GM23338 (cell line): ENCODE data around the gene CTU2. TPM values are rescaled to one million over a fixed set of nuclear protein-coding genes. Genes with fewer than 3 reads are reported as not detected.

Experiments used
- ATAC-seq: fragments of 200-7000 bp; cut with Tn5 transposase; 3 replicates; pipeline ENCODE4 v1.9.1; 2020
- DNase-seq: peaks from one replicate; pipeline ENCODE4 v3.0.0-alpha.2; 2015; ENCODE audit warnings: low spot score
- H2AFZ ChIP-seq: fragments of 200-600 bp; sonication (generic); 2 replicates; pipeline ENCODE4 v1.8.0; 2016; ENCODE audit warnings: antibody characterized with exemption, mild to moderate bottlenecking, moderate library complexity
- H3F3A ChIP-seq: fragments of 200-600 bp; sonication (generic); replicated peaks from 2 replicates; pipeline ENCODE4 v1.8.0; 2017; ENCODE audit warnings: antibody characterized with exemption, mixed run types, low read depth
- H3K27ac ChIP-seq: fragments of 200-600 bp; sonication (generic); 2 replicates; pipeline ENCODE4 v1.6.1; 2016; ENCODE audit warnings: low read depth
- H3K27me3 ChIP-seq: fragments of 200-600 bp; sonication (generic); 2 replicates; pipeline ENCODE4 v1.8.0; 2016; ENCODE audit warnings: mild to moderate bottlenecking, mixed run types, moderate library complexity; ENCODE audit not compliant: insufficient read depth
- H3K36me3 ChIP-seq: fragments of 200-600 bp; sonication (generic); 2 replicates; pipeline ENCODE4 v1.8.0; 2016; ENCODE audit warnings: mild to moderate bottlenecking; ENCODE audit not compliant: insufficient read depth
- H3K4me1 ChIP-seq: fragments of 200-600 bp; sonication (generic); 2 replicates; pipeline ENCODE4 v1.8.0; 2016; ENCODE audit warnings: mild to moderate bottlenecking, moderate library complexity; ENCODE audit not compliant: insufficient read depth
- H3K4me2 ChIP-seq: fragments of 200-600 bp; sonication (generic); 2 replicates; pipeline ENCODE4 v1.7.1; 2017; ENCODE audit warnings: mixed run types
- H3K4me3 ChIP-seq: fragments of 200-600 bp; sonication (generic); 2 replicates; pipeline ENCODE4 v1.6.1; 2016; ENCODE audit warnings: mixed run types
- H3K79me2 ChIP-seq: fragments of 200-600 bp; sonication (generic); replicated peaks from 2 replicates; pipeline ENCODE4 v1.8.0; 2017; ENCODE audit warnings: mild to moderate bottlenecking; ENCODE audit not compliant: insufficient read depth
- H3K9me2 ChIP-seq: fragments of 200-600 bp; sonication (generic); 2 replicates; pipeline ENCODE4 v1.8.0; 2017; ENCODE audit not compliant: insufficient read depth
- H4K20me1 ChIP-seq: fragments of 200-600 bp; sonication (generic); replicated peaks from 2 replicates; pipeline ENCODE4 v1.8.0; 2017; ENCODE audit warnings: mild to moderate bottlenecking; ENCODE audit not compliant: insufficient read depth
- H3K27ac Mint-ChIP-seq: 2 replicates; pipeline ENCODE4 v1.8.0; 2020; ENCODE audit warnings: inconsistent platforms, mild to moderate bottlenecking, moderate library complexity, mixed read lengths
- H3K27me3 Mint-ChIP-seq: 3 replicates; pipeline ENCODE4 v1.8.0; 2022; ENCODE audit warnings: low read depth, mild to moderate bottlenecking, moderate library complexity, mixed read lengths, inconsistent platforms; ENCODE audit not compliant: insufficient read depth, poor library complexity
- H3K36me3 Mint-ChIP-seq: 3 replicates; pipeline ENCODE4 v1.8.0; 2021; ENCODE audit warnings: low read depth, mild to moderate bottlenecking, inconsistent platforms, moderate library complexity, mixed read lengths
- H3K4me1 Mint-ChIP-seq: 3 replicates; pipeline ENCODE4 v1.8.0; 2020; ENCODE audit warnings: mild to moderate bottlenecking, inconsistent platforms, mixed read lengths
- H3K4me3 Mint-ChIP-seq: 3 replicates; pipeline ENCODE4 v1.8.0; 2021; ENCODE audit warnings: moderate library complexity, mild to moderate bottlenecking, inconsistent platforms, mixed read lengths
- H3K9me3 Mint-ChIP-seq: 3 replicates; pipeline ENCODE4 v1.8.0; 2020; ENCODE audit warnings: moderate library complexity, mild to moderate bottlenecking, inconsistent platforms, mixed read lengths
- CREB1 ChIP-seq: fragments of 250-450 bp; sonication (Bioruptor Pico); IDR thresholded peaks from 2 replicates; pipeline ENCODE4 v1.5.0; 2020; ENCODE audit warnings: low read depth, mild to moderate bottlenecking, moderate library complexity
- EZH2 ChIP-seq: fragments of 200-600 bp; sonication (generic); IDR thresholded peaks from one replicate; pipeline ENCODE4 v1.8.0; 2017; ENCODE audit warnings: antibody characterized with exemption, mild to moderate bottlenecking, low read depth; ENCODE audit not compliant: unreplicated experiment
- JUNB ChIP-seq: IDR thresholded peaks from one replicate; pipeline ENCODE4 v1.6.1; 2016; ENCODE audit warnings: antibody characterized with exemption; ENCODE audit not compliant: unreplicated experiment
- NANOG ChIP-seq: IDR thresholded peaks from 2 replicates; pipeline ENCODE4 v1.6.1; 2016; ENCODE audit warnings: antibody characterized with exemption, borderline replicate concordance
- POLR2AphosphoS5 ChIP-seq: IDR thresholded peaks from 2 replicates; pipeline ENCODE4 v1.6.1; 2016; ENCODE audit warnings: antibody characterized with exemption, low read depth
- STAT1 ChIP-seq: IDR thresholded peaks from one replicate; pipeline ENCODE4 v1.6.1; 2016; ENCODE audit warnings: antibody characterized with exemption; ENCODE audit not compliant: unreplicated experiment
- ZNF114 ChIP-seq: fragments of 250-450 bp; sonication (Bioruptor Pico); IDR thresholded peaks from 2 replicates; pipeline ENCODE4 v1.5.0; 2020; ENCODE audit warnings: mild to moderate bottlenecking, moderate library complexity
- ZNF331 ChIP-seq: fragments of 250-450 bp; sonication (Bioruptor Pico); IDR thresholded peaks from 2 replicates; pipeline ENCODE4 v1.5.0; 2020; ENCODE audit warnings: low read depth, mild to moderate bottlenecking, moderate library complexity
- polyA plus RNA-seq: library from polyadenylated mRNA; unstranded; fragments of >200 nt; fragmentation: Nextera tagmentation; extraction: Ambion mirVana; gene quantifications from 2 replicates; pipeline ENCODE4 v1.2.1, GENCODE V29; 2016
- total RNA-seq: library from RNA; depleted of rRNA; stranded (reverse); fragments of >200 nt; shearing (Covaris generic); gene quantifications from 2 replicates; pipeline ENCODE4 v1.2.3, GENCODE V29; 2014
- TF ChIP-seq, protein P1 (sequence below), 2 experiments: fragments of 200-600 bp in 1 of 2; sonication (generic) in 1 of 2; conservative IDR thresholded peaks; 2 replicates each; pipeline versions ENCODE4 v1.5.1 to v1.6.1; 2016 to 2017; ENCODE audit warnings: antibody characterized with exemption in 2 of 2, low read depth in 2 of 2, mild to moderate bottlenecking in 2 of 2, moderate library complexity in 1 of 2
- TF ChIP-seq, protein P2 (sequence below): IDR thresholded peaks from 2 replicates; pipeline ENCODE4 v1.6.1; 2016; ENCODE audit warnings: antibody characterized with exemption

The CTU2 gene
- total and polyA plus RNA-seq, 2 experiments from 2014 or later: 22.3 to 25.7 TPM

GRCh38 chr16:88750854-88751253, 44.6 kb downstream of the CTU2 start (continued):
- TF ChIP-seq CREB1 (CRISPR knock-in tag): no peak
- no peak for TF ChIP-seq STAT1
- TF ChIP-seq EZH2: no peak
- no peak for TF ChIP-seq ZNF331 (CRISPR knock-in tag)

DNA sequence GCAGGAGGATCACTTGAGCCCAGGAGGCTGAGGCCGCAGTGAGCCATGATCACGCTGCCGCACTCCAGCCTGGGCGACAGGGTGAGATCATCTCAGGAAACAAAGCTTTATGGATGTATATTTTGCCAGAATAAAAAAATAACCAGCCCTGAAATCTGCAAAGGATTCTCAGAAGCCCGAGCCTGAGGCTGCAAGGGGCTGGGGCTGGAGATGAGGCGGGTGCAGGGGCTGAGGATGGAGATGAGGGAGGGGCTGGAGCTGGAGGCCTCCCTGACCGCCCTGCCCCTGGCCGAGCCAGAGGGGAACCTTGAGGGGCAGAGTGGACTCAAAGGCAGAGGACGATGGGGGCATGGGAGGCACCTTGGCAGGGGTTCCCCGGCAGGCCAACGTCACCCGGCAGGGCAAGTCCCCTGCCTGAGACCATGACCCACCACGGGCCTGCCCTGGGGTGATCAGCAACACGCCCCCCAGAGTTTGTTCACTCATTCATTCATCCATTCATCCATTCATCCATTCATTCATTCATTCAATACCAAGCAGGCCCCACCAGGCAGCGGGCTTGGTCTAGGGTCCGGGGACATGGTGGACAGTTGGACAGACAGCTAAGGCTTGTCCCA, 46.2 kb downstream of the CTU2 start:
- no peak for TF ChIP-seq POLR2AphosphoS5
- no peak for TF ChIP-seq JUNB
- TF ChIP-seq ZNF114 (CRISPR knock-in tag): no peak
- no peak overlapping the region for H3K4me3 ChIP-seq
- H3K36me3 ChIP-seq: no peaks in the 10 kb centered on the region
- no peaks in the 10 kb centered on the region for H3K4me1 ChIP-seq
- H3K27me3 ChIP-seq: no peaks in the 10 kb centered on the region
- no peak overlapping the region for H3K4me3 Mint-ChIP-seq
- 0 out of 2 replicates have a peak, but pooled peaks cover 10% of the 10 kb centered on the region for H3F3A ChIP-seq
- H3K9me3 Mint-ChIP-seq: no peaks in the 10 kb centered on the region
- ATAC-seq (no peak), DNase-seq (no peak)
- H3K27ac Mint-ChIP-seq: no peak overlapping the region
- H2AFZ ChIP-seq: no peak overlapping the region
- H3K4me2 ChIP-seq: no peak overlapping the region
- no peaks in the 10 kb centered on the region for H3K79me2 ChIP-seq
- peaks cover 3% of the 10 kb centered on the region; the same call in 1 of the 3 replicates for H3K36me3 Mint-ChIP-seq
- peaks cover 16% of the 10 kb centered on the region for H3K4me1 Mint-ChIP-seq
- H4K20me1 ChIP-seq: no peaks in the 10 kb centered on the region
- H3K27me3 Mint-ChIP-seq: peaks cover 11% of the 10 kb centered on the region
- no peaks in the 10 kb centered on the region for H3K9me2 ChIP-seq
- no peak overlapping the region for H3K27ac ChIP-seq

DNA sequence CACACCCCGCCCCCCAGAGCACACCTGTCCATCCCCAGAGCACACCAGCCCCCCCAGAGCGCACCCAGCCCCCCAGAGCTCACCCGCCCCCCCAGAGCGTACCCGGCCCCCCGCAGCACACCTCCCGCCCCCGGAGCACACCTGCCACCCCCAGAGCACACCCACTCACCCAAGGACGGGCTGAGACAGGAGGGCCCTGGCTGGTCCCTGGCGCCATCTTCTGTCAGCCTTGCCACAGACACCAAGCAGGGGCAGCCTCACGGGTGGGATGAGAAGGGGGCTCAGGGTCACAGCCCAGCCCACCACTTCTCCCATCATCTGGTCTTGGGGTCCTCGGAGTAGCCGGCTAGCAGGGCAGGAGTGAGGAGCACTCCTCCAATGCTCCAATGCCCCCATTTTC, 46.9 kb downstream of the CTU2 start:
- DNase-seq (no peak), ATAC-seq (peak; percentile 5; the same call in 2 of the 3 replicates)
- no peaks in the 10 kb centered on the region for H3K27me3 ChIP-seq
- Mint-ChIP-seq H3K4me3 (no peak overlapping the region), H3K4me1 (peaks cover 16% of the 10 kb centered on the region), H3K9me3 (no peaks in the 10 kb centered on the region), H3K27me3 (peaks cover 14% of the 10 kb centered on the region), H3K36me3 (peaks cover 3% of the 10 kb centered on the region; the same call in 1 of the 3 replicates), H3K27ac (no peak overlapping the region)
- 0 out of 2 replicates have a peak, but pooled peaks cover 10% of the 10 kb centered on the region for H3F3A ChIP-seq
- H3K79me2 ChIP-seq: no peaks in the 10 kb centered on the region
- no peaks in the 10 kb centered on the region for H3K4me1 ChIP-seq
- H3K4me2 ChIP-seq: no peak overlapping the region
- no peak overlapping the region for H2AFZ ChIP-seq
- H3K9me2 ChIP-seq: no peaks in the 10 kb centered on the region
- no peaks in the 10 kb centered on the region for H3K36me3 ChIP-seq
- H3K4me3 ChIP-seq: no peak overlapping the region
- TF ChIP-seq NANOG: no peak
- TF ChIP-seq, protein P1, sequence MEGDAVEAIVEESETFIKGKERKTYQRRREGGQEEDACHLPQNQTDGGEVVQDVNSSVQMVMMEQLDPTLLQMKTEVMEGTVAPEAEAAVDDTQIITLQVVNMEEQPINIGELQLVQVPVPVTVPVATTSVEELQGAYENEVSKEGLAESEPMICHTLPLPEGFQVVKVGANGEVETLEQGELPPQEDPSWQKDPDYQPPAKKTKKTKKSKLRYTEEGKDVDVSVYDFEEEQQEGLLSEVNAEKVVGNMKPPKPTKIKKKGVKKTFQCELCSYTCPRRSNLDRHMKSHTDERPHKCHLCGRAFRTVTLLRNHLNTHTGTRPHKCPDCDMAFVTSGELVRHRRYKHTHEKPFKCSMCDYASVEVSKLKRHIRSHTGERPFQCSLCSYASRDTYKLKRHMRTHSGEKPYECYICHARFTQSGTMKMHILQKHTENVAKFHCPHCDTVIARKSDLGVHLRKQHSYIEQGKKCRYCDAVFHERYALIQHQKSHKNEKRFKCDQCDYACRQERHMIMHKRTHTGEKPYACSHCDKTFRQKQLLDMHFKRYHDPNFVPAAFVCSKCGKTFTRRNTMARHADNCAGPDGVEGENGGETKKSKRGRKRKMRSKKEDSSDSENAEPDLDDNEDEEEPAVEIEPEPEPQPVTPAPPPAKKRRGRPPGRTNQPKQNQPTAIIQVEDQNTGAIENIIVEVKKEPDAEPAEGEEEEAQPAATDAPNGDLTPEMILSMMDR (conservative IDR thresholded peaks at IDR 0.05; ENCODE audit: low read depth in 2 of 2): peak in 1 of 2 experiments; percentile 64; a peak in 2 of 4 replicates
- TF ChIP-seq, protein P2, sequence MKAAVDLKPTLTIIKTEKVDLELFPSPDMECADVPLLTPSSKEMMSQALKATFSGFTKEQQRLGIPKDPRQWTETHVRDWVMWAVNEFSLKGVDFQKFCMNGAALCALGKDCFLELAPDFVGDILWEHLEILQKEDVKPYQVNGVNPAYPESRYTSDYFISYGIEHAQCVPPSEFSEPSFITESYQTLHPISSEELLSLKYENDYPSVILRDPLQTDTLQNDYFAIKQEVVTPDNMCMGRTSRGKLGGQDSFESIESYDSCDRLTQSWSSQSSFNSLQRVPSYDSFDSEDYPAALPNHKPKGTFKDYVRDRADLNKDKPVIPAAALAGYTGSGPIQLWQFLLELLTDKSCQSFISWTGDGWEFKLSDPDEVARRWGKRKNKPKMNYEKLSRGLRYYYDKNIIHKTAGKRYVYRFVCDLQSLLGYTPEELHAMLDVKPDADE: no peak
- H3K27ac ChIP-seq: no peak overlapping the region
- H4K20me1 ChIP-seq: no peaks in the 10 kb centered on the region
